T1000 (cell line): ENCODE data around the gene TRMT10C.
"Not testable (repeated sequence)": the region's sequence is repeated elsewhere in the genome, so short reads cannot be mapped to it uniquely, and the experiment has no call there.

Experiments used
- DNase-seq: peaks from one replicate; lab custom pipeline; 2025; ENCODE audit warnings: mixed read lengths; lab: John Stamatoyannopoulos, UW

The TRMT10C gene

GRCh38 chr3:101548527-101549105 lies 13.1 kb upstream of the TRMT10C start:
- no peak for DNase-seq

GRCh38 chr3:101549473-101549872 lies 12.2 kb upstream of the TRMT10C start:
- DNase-seq = no peak

- not testable (repeated sequence) for DNase-seq
Observed at GRCh38 chr3:101551359-101552081, 10.1 kb upstream of the TRMT10C start.

GRCh38 chr3:101553381-101553780 lies 8.3 kb upstream of the TRMT10C start:
- DNase-seq = not testable (repeated sequence)

DNA sequence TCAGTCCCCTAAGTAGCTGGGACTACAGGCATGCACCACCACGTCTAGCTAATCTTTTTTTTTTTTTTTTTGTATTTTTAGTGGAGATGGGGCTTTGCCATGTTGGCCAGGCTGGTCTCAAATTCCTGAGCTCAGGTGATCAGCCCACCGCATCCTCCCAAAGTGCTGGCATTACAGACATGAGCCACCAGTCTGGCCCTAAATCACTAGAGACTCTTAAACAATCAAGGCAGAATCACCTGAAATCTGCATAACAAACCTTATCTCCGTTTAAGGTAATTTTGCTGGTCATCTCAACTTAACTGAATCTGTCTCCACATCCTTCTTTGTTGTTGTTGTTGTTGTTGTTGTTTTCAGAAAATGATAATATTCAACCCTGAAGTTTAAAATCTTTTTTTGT lies 5.6 kb upstream of the TRMT10C start:
- DNase-seq = no peak

DNA sequence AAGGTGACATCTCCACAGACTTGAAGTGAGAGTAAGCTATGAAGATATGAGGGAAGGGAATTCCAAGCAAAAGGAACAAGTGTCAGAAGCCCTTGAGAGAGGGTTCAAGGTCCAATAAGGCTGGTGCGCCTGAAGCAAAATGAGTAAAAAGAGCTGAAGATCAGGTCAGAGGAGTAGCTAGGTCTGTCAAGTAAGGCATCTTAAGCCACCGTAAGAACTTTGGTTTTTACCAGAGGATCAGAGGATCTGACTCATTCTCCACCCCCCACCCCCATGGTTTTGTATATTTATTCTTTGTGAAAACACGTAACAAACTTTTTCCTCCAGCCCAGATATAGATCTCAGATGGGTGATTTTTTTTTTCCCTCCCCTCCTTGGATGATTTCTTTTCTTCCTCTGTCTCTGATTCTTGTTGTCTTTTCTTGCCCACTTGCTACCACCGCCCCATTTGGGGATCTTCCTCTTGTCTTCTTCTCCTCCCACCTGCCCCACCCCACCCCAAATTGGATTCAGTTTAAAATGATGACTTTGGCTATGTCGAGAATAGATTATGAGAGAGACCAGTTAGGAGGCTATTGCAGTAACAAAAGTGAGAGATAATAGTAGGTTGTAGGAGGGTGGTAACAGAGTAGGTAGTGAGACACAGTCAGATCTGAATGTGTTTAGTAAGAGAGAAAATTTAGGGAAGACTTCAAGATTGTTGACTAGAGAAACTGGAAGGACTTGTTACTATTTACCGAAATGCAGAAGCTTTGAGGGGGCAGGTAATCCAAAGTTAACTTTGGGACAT lies 6.1 kb downstream of the TRMT10C start:
- DNase-seq = no peak

- no peak for DNase-seq
Observed at GRCh38 chr3:101571028-101571895, 9.6 kb downstream of the TRMT10C start.

DNA sequence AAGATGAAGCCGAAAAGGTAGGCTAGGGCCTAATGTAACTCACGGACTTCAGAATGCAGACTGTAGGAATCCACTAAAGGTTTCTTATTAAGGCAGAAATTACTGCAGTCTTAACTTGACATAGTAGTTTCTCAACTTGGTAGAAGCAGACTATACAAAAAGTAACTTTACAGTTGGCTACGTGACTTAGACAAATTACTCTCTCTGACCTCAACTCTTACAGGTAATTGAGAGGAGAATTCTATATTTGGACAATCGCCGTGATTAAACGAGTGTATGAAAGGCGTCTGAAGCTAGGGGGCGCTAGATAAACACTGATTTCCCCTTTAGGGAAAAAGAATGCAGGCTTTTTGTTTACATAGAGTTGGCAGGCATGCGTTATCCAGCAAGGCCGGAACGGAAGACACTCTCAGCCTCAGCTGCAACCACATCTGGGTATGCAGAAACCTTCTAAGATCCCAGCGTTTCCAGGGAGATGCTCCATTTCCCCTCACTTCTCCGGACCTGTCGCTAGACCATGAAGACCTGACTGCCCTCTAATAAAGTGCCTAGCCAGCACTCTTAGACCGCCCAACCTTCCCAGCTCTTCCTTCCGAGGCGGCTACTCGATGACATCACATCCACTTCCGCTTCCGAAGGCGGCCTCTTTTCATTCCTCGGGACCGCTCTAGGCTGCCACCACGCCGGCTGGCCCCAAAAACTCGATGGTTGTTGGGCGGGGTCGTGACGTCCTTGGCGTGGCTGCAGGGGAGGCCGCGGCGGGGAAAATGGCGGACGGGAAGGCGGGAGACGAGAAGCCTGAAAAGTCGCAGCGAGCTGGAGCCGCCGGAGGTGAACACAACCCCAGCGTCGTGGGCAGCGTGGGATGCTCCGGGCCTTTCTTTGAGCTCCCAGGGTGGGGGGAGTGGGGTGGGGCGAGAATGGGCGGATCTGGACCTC lies 12.1 kb downstream of the TRMT10C start, which contains the start of gene PCNP:
Gene PCNP (plus strand): TSS at position 732 of the 939 bp plus-strand sequence. CDS start 36 bp downstream, at position 768.
- peak; percentile 95 for DNase-seq

DNA sequence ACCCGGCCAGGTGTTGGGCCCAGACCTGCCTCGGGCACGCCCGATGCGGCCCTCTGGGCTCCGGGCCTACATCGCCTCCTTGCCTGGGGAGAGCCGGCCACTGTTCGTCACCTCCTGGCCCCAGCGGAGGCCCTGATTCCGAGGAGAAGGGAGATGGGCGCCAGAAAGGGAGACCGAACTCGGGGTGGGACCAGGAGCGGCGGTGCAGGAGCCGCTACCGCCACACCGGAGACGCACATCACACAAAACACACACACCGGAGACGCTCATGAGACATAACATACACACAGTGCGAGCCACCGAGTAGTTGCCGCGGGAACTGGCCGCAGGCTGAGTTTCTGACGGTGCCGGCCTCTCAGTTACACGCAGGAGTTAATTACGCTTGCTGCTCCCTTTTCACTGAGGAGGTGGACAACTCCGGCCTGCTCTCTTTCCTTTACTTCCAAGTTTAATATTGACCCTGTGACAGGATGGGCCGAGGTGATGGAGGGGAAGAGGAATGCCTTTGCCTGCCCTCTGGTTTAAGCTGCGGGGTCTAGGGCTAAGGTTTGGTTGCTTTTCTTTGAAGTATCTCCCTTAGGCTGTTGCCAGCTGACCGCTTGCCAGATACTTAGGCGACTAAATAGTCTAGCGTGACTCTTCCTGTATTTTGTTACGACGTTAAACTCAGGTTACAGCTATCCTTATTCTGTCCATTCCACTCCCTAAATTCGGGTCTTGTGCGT lies 12.9 kb downstream of the TRMT10C start:
- no peak for DNase-seq

GRCh38 chr3:101577286-101577685 lies 15.6 kb downstream of the TRMT10C start:
- no peak for DNase-seq

GRCh38 chr3:101588616-101589015 lies 26.9 kb downstream of the TRMT10C start:
- DNase-seq = no peak

- DNase-seq = no peak
Observed at GRCh38 chr3:101591071-101591470, 29.4 kb downstream of the TRMT10C start.

- no peak for DNase-seq
Observed at GRCh38 chr3:101602731-101603130, 41.1 kb downstream of the TRMT10C start.

DNA sequence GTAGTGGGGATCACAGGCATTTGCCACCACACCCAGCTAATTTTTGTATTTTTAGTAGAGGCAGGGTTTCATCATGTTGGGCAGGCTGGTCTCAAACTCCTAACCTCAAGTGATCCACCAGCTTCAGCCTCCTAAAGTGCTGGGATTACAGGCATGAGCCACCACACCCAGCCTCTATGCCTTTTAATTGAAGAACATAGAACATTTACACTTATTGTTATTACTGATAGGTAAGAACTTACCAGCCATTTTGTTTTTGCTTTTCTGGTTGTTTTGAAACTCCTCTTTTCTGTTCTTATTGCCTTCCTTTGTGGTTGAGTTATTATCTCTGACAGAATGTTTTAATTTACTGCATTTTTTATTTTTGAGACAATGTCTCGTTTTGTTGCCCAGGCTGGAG lies 41.5 kb downstream of the TRMT10C start:
- no peak for DNase-seq

DNA sequence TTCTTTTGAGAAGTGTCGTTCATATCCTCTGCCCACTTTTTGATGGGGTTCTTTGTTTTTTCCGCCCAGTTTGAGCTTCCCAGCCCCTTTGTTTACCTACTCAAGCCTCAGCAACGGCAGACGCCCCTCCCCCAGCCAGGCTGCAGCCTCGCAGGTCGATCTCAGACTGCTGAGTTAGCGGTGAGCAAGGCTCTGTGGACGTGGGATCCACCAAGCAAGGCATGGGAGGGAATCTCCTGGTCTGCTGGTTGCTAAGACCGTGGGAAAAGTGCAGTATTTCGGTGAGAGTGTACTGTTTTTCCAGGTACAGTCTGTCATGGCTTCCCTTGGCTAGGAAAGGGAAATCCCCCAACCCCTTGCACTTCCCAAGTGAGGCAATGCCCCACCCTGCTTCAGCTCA lies 43.7 kb downstream of the TRMT10C start:
- not testable (repeated sequence) for DNase-seq

DNA sequence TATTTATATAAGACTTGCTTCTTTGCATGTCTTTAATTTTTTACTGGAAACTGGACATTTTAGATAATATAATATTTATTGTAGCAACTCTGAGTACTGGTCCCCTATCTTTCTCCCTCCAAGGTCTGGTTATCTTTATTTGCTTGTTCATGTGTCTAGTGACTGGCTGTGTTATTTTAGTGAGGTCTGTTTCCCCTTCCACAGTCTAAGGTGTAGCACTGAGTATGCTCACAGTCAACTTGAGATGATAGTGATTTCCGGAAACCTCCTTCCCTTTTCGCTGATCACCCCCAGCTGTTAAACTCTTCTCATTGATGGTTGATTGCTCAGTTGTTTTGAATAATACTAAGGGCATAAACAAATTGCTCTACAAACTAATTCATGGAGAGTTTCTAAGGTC lies 49.4 kb downstream of the TRMT10C start:
- no peak for DNase-seq

DNA sequence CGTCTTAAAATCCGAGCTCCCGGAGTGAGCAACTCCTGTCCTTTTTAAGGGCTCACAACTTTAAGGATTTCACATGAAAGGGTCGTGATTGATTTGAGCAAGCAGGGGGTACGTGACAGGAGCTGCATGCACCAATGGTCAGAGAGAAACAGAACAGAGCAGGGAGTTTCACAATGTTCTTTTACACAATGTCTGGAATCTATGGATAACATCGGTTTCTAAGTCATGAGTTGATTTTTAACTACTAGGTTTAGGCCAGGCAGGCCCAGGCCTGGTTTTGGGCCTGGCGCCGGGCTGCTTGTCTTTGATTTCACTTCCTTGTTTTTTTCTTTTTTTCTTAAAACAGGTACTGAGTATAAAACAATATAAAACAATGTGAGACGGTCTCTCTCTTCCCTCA lies 51.3 kb downstream of the TRMT10C start:
- DNase-seq = not testable (repeated sequence)

- no peak for DNase-seq
Observed at GRCh38 chr3:101615525-101615924, 53.9 kb downstream of the TRMT10C start.
